Anterior cingulate cortex (tissue), 58 donors: ENCODE data around the gene MAP2K7.
"Not testable (repeated sequence)": the region's sequence is repeated elsewhere in the genome, so short reads cannot be mapped to it uniquely, and the experiment has no call there.

Experiments used
- DNase-seq, 58 donors: peaks; one replicate each; lab custom pipeline; 2025; lab: John Stamatoyannopoulos, UW

The MAP2K7 gene

DNA sequence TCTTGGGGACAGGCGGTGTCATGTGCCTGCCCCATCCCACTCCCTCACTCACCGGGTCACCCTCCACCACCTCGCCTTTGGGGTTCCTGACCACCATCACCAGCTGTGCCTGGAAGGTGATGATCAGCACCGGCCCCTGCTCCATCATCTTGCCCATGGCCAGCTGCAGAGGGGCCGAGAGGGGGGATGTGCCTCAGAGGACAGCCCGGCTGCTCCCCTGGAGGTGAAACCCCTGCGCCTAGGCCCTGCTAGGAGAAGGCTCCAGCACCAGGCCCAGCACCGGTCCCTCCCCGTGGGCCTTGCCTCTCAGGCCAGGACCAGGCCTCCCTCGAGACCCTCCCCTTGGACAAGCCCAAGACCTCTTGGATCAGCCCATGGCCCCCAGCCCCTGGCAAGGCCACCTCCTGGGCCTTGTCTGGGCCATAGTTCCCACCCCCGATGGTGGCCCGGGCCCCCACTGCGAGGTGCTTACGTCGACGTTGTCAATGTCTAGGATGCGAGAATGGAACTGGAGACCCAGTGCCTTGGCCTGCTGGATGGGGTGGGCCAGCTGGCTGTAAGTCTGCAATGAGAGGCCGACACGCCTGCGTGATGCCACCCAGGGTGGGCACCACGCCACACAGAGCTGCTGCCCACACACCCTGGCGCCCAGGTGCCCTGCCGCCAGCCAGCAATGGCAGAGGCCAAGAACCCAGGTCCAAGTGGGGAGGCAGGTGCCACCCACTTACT is 24.1 kb downstream of the MAP2K7 start:
- peak in 1 of 58 donors; percentile 35 for DNase-seq

DNA sequence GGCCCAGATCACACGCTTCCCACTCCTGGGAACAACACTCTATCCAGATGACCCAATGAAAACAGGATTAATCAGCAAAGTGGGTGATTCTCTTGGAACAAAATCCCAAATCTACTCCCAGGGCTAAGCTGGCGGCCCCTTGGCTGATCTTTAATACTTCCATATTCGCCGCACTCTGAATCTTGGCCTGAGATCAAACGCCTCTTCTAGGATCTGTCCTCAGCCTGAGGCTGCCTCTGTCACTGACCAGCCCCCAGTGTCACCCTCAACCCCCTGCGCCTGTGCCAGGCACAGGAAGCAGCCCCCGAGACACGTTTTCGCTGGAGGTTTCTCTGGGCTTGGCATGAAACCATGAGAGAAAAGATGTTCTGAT is 24.6 kb downstream of the MAP2K7 start:
- DNase-seq: peak in 3 of 58 donors; percentile 20 to 35 (median 28)

DNA sequence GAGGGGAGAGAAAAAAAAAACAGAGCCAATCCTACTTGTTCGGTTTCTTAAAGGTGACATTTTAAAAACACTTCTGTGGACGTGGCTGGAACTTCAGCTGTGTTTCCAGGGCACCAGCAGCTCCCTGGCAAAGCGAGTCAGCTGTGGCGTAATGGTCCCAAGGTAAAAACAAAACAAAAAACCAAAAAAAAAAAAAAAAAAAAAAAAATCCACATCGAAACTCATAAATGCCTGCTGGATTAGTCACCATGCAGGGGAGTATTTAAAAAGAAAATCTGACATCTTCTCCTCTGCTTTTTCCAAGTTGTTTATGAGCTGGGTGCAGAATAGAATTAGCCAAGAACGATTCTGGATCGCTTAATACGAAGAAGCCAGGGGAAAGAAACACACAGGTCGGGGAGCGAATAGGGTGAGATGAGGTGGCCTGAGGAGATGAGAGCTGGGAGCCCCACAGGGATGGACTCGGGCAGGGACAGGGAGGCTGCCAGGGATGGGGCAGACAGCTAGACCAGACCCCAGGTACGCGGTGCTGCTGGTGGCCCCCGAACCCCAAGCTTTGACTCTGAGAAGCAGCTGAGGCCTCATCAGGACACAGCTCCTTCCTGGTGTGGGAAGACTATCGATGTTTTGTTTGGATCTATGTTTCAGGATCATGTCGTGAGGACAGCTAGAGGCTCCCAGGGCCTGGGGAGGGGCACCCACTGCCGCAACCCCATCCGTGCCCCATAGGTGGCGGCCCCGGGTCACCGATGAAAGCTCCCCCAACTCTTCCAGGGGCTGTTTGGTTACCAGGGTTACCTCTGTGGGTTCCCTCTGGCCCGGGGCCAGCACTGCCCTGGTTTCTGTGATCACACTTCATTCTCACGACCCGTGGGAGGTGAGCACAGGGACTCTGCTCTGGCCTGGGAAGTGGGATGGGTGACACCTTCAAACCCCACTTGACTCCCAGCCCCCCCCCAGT is 25.3 kb downstream of the MAP2K7 start:
- peak in 3 of 58 donors; percentile 18 to 44 (median 31) for DNase-seq

DNA sequence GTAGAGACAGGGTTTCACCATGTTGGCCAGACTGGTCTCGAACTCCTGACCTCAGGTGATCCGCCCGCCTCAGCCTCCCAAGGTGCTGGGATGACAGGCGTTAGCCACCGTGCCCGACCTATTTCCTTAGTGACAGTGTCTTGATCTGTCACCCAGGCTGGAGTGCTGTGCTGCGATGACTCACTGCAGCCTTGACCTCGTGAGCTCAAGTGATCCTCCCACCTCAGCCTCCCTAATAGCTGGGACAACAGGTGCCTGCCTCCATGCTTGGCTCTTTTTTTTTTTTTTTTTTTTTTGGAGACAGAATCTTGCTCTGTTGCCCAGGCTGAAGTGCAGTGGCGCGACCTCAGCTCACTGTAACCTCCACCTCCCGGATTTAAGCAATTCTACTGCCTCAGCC is 26.4 kb downstream of the MAP2K7 start:
- DNase-seq: not testable (repeated sequence)

DNA sequence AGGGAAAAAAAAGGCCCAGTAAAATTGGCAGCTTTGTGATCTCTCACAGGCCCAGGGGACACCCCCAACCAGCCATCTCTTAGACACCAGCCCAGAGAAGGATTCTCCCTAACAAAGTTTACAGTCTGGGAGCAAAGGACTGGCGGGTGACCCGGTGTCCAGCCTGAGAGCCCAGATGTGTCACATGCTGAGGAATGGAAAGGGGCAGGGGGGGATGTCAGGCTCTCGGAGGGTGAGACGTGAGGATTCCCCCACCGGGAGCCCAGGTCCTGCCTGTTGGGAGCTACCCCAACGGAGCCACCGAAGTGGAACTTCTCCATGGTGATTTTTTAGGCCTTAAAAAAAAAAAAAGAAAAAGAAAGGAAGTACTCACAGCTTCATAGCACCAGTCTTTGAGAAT is 27.1 kb downstream of the MAP2K7 start:
- DNase-seq: peak in 1 of 58 donors; percentile 8

DNA sequence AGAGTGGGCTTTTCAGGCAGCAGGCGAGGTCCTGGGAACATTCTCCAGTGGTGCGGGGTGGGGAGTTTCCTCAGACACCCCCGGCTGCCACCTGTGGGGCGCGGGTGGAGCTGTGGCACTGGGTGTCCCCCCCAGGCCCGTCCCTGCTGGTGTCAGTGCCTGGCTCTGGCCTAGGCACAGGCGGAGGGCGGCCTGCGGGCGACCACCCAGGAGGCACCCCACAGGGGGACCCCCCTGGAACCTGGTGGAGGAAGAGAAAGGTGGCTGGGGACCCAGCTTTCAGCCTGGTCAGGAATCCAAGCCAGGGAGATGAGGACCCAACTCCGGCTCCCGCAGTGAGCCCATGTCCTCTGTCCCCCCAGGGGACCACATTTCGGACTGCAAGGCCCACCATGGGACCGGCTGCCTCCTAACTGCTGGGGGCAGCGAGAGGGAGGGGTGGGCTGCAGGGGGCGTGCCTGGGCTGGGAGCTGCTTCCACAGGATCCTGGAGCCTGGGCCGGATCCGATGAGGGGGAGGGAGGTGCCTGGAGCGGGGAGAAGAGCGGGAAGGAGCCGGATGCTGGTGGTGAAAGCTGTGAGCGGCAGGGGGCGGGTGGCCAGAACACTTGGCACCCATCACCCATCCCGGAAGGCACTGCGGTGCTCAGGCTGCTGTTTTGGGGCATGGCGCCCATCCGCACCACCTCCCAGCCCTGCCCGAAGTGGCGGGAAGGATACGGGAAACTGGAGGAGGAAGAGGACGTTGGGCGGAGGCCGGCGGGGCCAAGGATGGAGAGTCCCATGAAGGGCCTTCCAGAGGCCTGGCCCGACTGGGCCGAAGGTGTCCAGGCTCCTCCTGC is 27.8 kb downstream of the MAP2K7 start:
- DNase-seq: peak in 23 of 58 donors; percentile 8 to 51 (median 29)

DNA sequence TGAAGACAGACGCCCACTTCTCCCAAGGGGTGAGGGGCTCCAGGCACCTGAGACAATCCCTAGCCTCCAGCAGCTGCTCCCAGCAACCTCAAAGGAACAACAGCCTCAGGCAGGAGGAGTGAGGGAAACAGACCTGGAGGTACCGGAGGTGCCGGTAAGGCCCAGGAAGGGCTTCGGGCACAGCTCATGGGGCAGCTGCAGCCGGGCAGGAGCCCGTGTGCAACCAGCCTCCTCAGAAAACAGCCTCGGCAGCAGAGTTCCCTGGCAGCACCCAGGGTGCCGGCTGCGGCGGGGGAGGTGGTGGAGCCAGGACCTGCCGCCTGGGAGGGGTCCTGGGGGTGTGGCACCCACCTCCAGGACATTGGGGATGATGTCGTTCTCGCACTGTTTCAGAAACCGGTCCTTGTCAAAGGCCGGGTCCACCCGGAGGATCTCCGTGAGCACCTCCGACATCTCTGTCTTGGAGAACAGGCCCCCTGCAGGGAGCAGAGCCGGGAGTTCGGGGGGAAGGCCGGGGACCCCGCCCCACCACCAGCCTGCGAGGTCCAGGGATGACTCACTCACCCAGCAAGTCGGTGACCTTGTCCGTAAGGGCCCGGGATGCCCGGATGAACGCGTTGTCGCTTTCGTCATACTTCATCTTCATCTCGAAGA is 28.7 kb downstream of the MAP2K7 start:
- no peak for DNase-seq

DNA sequence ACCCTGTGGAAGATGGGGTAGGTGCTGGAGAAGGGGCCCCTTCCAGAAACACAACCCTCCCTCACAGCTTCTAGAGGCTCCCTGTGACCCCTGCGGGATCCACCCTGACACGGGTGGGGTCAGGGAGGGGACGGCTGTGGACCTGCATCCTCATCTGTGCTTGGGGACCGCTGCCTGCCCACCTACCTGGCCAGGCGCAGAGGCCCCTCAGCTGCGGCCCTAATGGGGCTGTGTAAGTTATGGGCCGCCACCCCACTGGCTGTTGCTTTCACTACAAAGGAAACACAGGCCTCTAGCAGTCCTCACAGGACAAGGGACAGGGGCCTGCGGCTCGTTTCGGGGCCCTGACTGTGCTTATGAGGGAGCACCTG is 29.2 kb downstream of the MAP2K7 start:
- DNase-seq: no peak

DNA sequence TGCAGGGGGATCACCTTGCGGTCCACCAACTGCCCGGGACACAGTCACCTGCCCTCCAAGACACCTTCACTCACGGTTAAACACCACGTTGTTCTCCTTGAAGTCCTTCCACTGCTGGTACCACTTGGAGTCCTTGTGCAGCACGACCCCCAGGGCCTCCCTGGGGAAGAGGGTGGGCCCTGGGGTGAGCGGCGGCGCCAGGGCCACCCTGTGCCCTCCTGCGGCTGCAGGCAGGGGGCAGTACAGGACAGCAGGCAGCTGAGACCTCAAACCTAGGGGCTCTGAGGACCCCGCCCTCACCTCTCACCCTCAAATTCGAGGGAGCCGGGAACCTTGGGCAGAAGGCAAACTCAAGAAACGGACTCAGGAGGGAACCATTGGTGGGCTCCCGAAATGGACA is 29.7 kb downstream of the MAP2K7 start:
- no peak for DNase-seq

DNA sequence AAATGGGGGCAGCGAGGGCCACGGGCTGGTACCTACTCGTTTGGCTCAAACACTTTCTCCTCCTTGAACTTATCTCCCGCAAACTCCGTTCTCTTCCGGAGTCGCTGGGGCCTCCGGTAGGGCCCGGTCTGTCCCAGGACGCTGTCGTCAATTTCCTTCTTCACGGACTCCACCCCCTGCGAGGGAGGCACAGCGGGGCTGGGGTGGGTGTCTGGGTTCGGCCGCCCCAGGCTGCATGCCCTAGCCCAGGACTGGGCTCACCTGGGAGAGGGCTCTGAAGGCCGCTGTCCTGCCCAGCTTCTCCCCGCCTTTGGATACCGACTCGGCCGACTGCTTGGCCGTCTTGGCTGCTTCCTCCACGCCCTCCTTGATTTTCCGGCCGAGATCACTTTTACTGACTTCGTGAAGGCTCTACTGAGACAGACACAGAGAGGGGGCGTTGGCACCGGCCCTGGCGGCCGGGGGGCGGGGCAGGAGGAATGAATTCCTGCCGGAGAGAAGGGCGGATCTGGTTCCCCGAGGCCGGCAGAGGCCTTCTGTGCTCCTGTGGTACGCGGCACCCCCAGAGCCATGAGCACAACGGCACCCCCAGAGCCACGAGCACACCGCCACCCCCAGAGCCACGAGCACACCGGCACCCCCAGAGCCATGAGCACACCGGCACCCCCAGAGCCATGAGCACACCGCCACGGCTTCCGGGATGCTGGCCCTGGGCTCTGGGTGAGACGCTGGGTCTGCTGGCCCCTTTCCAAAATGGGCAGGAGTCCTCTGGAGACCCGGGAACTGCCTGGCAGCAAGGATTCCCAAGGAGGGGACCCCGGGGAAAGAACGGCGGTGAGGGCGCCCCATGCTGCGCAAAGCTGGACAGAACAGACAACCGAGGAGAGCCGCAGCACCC is 30.4 kb downstream of the MAP2K7 start:
- no peak for DNase-seq

DNA sequence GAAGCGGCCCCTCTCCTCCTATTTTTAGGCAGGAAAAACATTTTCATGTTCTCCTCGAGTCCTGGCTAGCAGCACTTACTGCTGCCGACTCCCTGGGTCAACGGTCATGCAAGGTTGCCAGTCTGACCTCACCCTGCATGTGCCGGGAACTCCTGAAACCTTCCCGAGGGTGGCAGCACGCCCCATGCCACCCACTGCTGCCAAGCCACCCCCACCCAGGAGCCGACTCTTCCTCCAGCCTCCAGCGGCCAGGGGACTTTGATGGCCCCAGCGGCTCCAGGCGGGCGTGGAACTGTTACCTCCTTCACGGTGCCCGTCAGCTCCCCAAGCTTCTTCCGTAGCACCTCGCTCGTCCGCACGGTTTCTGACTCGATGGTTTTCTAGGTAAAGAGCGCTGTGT is 31.1 kb downstream of the MAP2K7 start:
- no peak for DNase-seq

DNA sequence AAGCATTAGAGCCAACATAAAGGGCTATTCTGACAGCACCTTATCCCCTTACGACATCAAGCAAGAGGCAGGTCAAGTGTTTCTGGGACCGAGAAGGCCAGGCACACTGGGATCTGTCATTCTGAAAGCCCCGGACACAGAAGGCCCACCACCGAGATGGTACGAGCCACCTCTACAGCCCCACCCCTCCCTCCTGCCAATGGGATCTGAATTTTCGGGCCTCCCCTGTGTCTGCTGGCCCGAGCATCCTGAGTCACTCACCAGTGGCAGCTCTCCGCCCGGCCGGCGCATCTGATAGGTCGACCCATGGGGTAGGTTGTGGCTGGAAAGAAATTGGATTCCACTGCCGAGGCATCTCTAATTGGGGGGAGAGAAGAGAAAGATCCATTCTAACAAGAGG is 37.2 kb downstream of the MAP2K7 start:
- no peak for DNase-seq

DNA sequence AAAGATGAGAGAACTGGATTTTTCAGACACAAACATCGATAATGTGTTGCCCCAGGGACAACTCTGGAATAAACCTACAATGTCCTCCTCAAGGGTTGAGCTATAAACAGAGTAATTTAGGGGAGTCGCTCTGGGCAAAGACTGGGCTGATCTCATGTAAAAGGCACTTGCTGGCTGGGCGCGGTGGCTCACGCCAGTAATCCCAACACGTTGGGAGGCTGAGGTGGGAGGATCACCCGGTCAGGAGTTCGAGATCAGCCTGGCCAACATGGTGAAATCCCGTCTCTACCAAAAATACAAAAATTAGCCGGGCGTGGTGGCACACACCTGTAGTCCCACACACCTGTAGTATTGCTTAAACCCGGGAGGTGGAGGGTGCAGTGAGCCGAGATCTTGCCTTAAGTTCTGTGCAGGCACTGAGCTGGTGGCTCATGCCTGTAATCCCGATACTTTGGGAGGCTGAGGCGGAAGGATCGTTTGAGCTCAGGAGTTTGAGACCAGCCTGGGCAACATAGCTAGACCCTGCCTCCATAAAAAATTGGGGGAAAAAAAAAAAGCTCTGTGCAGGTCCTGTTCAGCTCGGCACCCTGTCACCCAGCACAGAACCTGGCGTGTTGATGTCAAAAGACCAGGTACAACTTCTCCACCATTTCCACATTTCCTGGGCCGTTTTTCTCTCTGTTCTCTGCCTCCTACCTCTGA is 38.4 kb downstream of the MAP2K7 start:
- DNase-seq: no peak

DNA sequence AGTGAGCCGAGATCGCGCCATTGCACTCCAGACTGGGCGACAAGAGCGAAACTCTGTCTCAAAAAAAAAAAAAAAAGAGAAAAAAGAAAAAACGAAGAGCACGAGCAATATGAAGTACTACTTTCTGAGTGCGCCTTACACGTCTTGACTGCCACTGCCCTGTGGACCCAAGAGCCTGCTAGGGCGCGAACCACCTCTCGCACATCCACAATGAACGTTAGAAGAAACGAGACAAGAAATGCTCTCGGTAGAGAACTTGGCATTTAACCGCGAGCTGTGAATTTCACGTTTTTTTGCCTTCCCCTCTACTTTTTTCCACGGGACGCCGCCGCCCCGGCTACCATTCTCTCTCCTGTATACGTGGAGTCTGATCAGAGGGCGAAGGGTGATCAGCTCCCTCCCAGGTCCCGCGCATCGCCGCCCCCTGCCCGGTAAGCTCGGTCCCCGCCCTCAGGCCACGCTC is 39.3 kb downstream of the MAP2K7 start:
- no peak for DNase-seq

DNA sequence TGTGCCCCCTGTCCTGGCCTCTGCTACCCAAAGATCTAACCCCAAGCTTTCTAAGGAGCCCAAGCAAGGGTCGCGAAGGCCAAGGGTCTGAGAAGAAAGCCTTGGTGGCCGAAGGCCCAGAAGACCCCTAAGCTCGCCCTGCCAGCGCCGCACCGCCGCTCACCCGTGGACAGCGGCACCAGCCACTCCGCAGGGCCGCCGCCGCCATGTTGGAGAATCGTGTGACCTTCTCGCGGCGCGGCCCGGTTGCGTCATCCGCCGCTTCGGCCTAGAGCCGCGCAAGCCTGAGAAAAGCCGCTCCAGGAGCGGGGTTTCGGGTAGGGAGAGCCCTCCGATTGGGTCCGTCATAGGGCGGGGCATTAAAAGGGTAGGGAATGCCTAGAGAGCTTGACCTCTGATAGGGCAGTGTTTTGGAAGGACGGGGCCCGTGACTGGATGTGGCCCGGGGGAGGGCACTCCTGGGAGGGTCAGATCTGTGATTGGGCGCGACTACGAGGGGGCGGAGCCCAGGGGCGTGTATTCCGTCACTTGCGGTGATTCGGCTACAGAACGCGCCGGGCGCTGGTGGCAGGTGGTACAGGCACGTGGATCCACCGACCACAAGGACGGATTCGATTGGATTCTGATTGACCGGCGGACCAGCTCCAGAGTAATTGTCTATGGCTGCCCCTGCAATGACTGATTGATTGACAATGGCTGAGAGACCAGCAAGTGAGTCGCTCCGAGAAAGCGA is 39.9 kb downstream of the MAP2K7 start, which contains the start of gene TIMM44:
TSS of gene TIMM44 (minus strand) at position 223 of the 733 bp plus-strand sequence. CDS start at position 208, 15 bp downstream.
- DNase-seq: peak; percentile 86 to 100 (median 99)

DNA sequence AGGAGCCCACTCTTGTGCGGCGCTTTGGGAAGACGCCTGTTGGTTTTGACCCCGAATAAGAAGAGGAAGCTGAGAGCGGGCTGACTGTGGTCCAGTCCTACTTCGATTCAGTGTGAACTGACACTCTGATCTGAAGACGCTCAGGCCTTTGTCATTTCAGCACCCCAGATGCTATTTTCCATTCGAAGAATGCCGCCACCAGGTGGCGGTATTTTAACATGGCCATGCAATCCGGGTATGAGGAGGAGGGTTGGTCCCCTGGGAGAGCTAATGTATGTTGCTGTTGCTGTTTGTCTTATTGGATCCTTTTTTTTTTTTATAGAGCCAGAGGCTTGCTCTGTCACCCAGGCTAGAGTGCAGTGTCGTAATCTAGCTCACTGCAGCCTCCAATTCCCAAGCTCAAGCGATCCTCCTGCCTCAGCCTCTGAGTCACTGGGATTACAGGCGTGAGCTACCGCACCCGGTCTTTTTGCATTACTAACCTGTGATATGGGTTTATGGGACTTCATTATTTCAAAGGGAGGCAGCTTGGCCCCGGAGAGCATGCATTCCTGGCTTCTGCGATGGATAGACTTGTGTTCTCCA is 40.6 kb downstream of the MAP2K7 start:
- DNase-seq: peak in 54 of 58 donors; percentile 47 to 88 (median 78)

DNA sequence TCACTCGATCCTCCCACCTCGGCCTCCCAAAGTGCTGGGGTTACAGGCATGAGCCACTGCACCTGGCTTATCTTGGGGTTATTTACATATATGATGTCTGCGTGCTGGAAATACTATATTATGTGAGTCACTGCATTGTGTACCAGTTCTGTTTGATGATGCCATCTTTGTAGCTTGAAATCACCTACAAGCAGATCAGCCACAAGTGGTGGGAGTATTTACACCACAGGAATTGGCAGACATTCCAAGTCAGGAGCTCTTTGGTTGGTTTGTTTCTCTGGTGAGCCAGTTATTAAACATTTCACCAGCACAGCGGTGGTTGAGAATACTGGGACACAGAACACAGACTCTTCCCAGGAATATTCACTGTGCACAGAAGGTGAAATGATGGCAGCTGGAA is 44.3 kb downstream of the MAP2K7 start:
- DNase-seq: peak in 3 of 58 donors; percentile 13 to 32 (median 17)
